MM.1S (cell line): Measurements from ENCODE around the gene TENM4.

Source experiments
- DNase-seq: peaks from one replicate; pipeline ENCODE4 v3.0.0-alpha.2; 2015
- H2AFZ ChIP-seq: fragments of 300-600 bp; sonication (generic); 2 replicates; pipeline ENCODE4 v1.6.0; 2016; ENCODE audit warnings: antibody characterized with exemption, low read length
- H3F3A ChIP-seq: fragments of 300-600 bp; sonication (generic); 2 replicates; pipeline ENCODE4 v1.6.1; 2016; ENCODE audit warnings: mild to moderate bottlenecking, antibody characterized with exemption, low read length, moderate library complexity, mixed read lengths; ENCODE audit not compliant: insufficient read depth
- H3K27ac ChIP-seq: fragments of 300-600 bp; sonication (generic); 2 replicates; pipeline ENCODE4 v1.5.1; 2016; ENCODE audit warnings: mild to moderate bottlenecking, low read length
- H3K27me3 ChIP-seq: fragments of 300-600 bp; sonication (generic); replicated peaks from 2 replicates; pipeline ENCODE4 v1.6.0; 2016; ENCODE audit warnings: low read length; ENCODE audit not compliant: insufficient read depth
- H3K36me3 ChIP-seq: fragments of 300-600 bp; sonication (generic); replicated peaks from 2 replicates; pipeline ENCODE4 v1.6.1; 2016; ENCODE audit warnings: mild to moderate bottlenecking, low read length, mixed read lengths; ENCODE audit not compliant: insufficient read depth
- H3K4me1 ChIP-seq: fragments of 300-600 bp; sonication (generic); 2 replicates; pipeline ENCODE4 v1.6.1; 2016; ENCODE audit warnings: low read length, mixed read lengths
- H3K4me2 ChIP-seq: fragments of 300-600 bp; sonication (generic); 2 replicates; pipeline ENCODE4 v1.6.0; 2016; ENCODE audit warnings: low read depth, low read length
- H3K4me3 ChIP-seq: fragments of 300-600 bp; sonication (generic); 2 replicates; pipeline ENCODE4 v1.5.1; 2016; ENCODE audit warnings: low read length, mixed read lengths
- H3K79me2 ChIP-seq: fragments of 300-600 bp; sonication (generic); 2 replicates; pipeline ENCODE4 v1.6.1; 2016; ENCODE audit warnings: mixed run types, low read length, mixed read lengths
- H3K9ac ChIP-seq: fragments of 300-600 bp; sonication (generic); 2 replicates; pipeline ENCODE4 v1.6.1; 2016; ENCODE audit warnings: low read length, mixed read lengths
- H3K9me2 ChIP-seq: fragments of 300-600 bp; sonication (generic); replicated peaks from 2 replicates; pipeline ENCODE4 v1.6.1; 2016; ENCODE audit warnings: mild to moderate bottlenecking, low read length, mixed read lengths; ENCODE audit not compliant: insufficient read depth
- H3K9me3 ChIP-seq: fragments of 300-600 bp; sonication (generic); replicated peaks from 2 replicates; pipeline ENCODE4 v1.6.1; 2016; ENCODE audit warnings: mild to moderate bottlenecking, low read length, mixed read lengths; ENCODE audit not compliant: insufficient read depth
- H4K20me1 ChIP-seq: fragments of 300-600 bp; sonication (generic); 2 replicates; pipeline ENCODE4 v1.6.1; 2016; ENCODE audit warnings: mild to moderate bottlenecking, low read length, moderate library complexity, mixed read lengths; ENCODE audit not compliant: insufficient read depth
- CTCF ChIP-seq: fragments of 300-600 bp; sonication (generic); IDR thresholded peaks from 2 replicates; pipeline ENCODE4 v1.5.1; 2016; ENCODE audit warnings: antibody characterized with exemption, low read length, mixed read lengths
- EZH2 ChIP-seq: fragments of 300-600 bp; sonication (generic); optimal IDR thresholded peaks from 2 replicates; pipeline ENCODE3; 2017; ENCODE audit warnings: low read depth, mild to moderate bottlenecking, antibody characterized with exemption, low read length, mixed read lengths
- EZH2phosphoT487 ChIP-seq: fragments of 300-600 bp; sonication (generic); IDR thresholded peaks from 2 replicates; pipeline ENCODE4 v1.6.1; 2018; ENCODE audit warnings: antibody characterized with exemption, low read length

Gene TENM4

GRCh38 chr11:79067352-79067679 is 373.5 kb downstream of the TENM4 start:
- H3K9ac ChIP-seq, result no peak overlapping the region
- H3F3A ChIP-seq, result no peaks in the 10 kb centered on the region
- DNase-seq, result no peak
- no peaks in the 10 kb centered on the region for H3K36me3 ChIP-seq
- H3K27me3 ChIP-seq, result no peaks in the 10 kb centered on the region
- TF ChIP-seq EZH2phosphoT487, result no peak
- no peak for TF ChIP-seq EZH2
- no peak for TF ChIP-seq CTCF
- no peak overlapping the region for H3K27ac ChIP-seq
- H3K4me3 ChIP-seq, result no peak overlapping the region
- H3K4me2 ChIP-seq, result no peak overlapping the region
- no peaks in the 10 kb centered on the region for H3K4me1 ChIP-seq
- no peaks in the 10 kb centered on the region for H3K79me2 ChIP-seq
- H4K20me1 ChIP-seq, result no peaks in the 10 kb centered on the region
- no peaks in the 10 kb centered on the region for H3K9me2 ChIP-seq
- no peaks in the 10 kb centered on the region for H3K9me3 ChIP-seq
- no peak overlapping the region for H2AFZ ChIP-seq

- no peak for DNase-seq
- H3K9me2 ChIP-seq, result no peaks in the 10 kb centered on the region
- no peak overlapping the region for H2AFZ ChIP-seq
- TF ChIP-seq EZH2phosphoT487 (no peak), EZH2 (no peak), CTCF (no peak)
- H3F3A ChIP-seq, result no peaks in the 10 kb centered on the region
- H3K4me1 ChIP-seq, result no peaks in the 10 kb centered on the region
- H3K27ac ChIP-seq, result no peak overlapping the region
- no peak overlapping the region for H3K9ac ChIP-seq
- H3K4me3 ChIP-seq, result no peak overlapping the region
- no peaks in the 10 kb centered on the region for H4K20me1 ChIP-seq
- no peaks in the 10 kb centered on the region for H3K79me2 ChIP-seq
- H3K4me2 ChIP-seq, result no peak overlapping the region
- H3K9me3 ChIP-seq, result no peaks in the 10 kb centered on the region
- H3K36me3 ChIP-seq, result no peaks in the 10 kb centered on the region
- H3K27me3 ChIP-seq, result no peaks in the 10 kb centered on the region
Observed at GRCh38 chr11:79066456-79067351, 374.1 kb downstream of the TENM4 start.

- DNase-seq, result no peak
- no peak overlapping the region for H2AFZ ChIP-seq
Observed at GRCh38 chr11:79062814-79063762, 377.7 kb downstream of the TENM4 start.

More at GRCh38 chr11:79062814-79063762, 377.7 kb downstream of the TENM4 start:
- H3K36me3 ChIP-seq, result no peaks in the 10 kb centered on the region
- H3K4me3 ChIP-seq, result no peak overlapping the region
- H3F3A ChIP-seq, result no peaks in the 10 kb centered on the region
- no peaks in the 10 kb centered on the region for H4K20me1 ChIP-seq
- H3K27me3 ChIP-seq, result no peaks in the 10 kb centered on the region
- TF ChIP-seq EZH2phosphoT487 (no peak), CTCF (no peak; the same call in 1 of the 2 replicates), EZH2 (no peak)
- no peaks in the 10 kb centered on the region for H3K9me2 ChIP-seq
- no peaks in the 10 kb centered on the region for H3K79me2 ChIP-seq
- no peaks in the 10 kb centered on the region for H3K4me1 ChIP-seq
- H3K9ac ChIP-seq, result no peak overlapping the region
- H3K9me3 ChIP-seq, result no peaks in the 10 kb centered on the region
- H3K27ac ChIP-seq, result no peak overlapping the region
- no peak overlapping the region for H3K4me2 ChIP-seq
